Esophagus (tissue), 2 donors: ENCODE measurements around the gene PUM1. TPM values are rescaled to one million over a fixed set of nuclear protein-coding genes. Genes with fewer than 3 reads are reported as not detected.

Experiments used
- H3K27ac ChIP-seq, 2 donors: one replicate each; pipeline ENCODE4 v1.5.1; 2013; ENCODE audit warnings: low read depth in 2 of 2, mild to moderate bottlenecking in 2 of 2, inconsistent platforms in 1 of 2, low read length in 1 of 2, moderate library complexity in 1 of 2
- H3K27me3 ChIP-seq, 2 donors: one replicate each; pipeline ENCODE4 v1.6.1; 2013; ENCODE audit warnings: low read length in 2 of 2, control low read depth in 1 of 2, mild to moderate bottlenecking in 1 of 2; ENCODE audit not compliant: insufficient read depth in 2 of 2, control insufficient read depth in 1 of 2
- H3K36me3 ChIP-seq, 2 donors: one replicate each; pipeline ENCODE4 v1.6.1; 2013; ENCODE audit warnings: low read length in 1 of 2; ENCODE audit not compliant: control insufficient read depth in 2 of 2, insufficient read depth in 2 of 2
- H3K4me1 ChIP-seq, 2 donors: one replicate each; pipeline ENCODE4 v1.6.1; 2013; ENCODE audit warnings: low read length in 1 of 2; ENCODE audit not compliant: control insufficient read depth in 2 of 2, insufficient read depth in 2 of 2
- H3K4me3 ChIP-seq, 2 donors: one replicate each; pipeline ENCODE4 v1.5.1; 2013; ENCODE audit warnings: low read length in 2 of 2, mild to moderate bottlenecking in 2 of 2, low read depth in 1 of 2, moderate library complexity in 1 of 2
- H3K9me3 ChIP-seq, 2 donors: one replicate each; pipeline ENCODE4 v1.6.1; 2013; ENCODE audit warnings: mild to moderate bottlenecking in 2 of 2, low read depth in 1 of 2, low read length in 1 of 2, moderate library complexity in 1 of 2; ENCODE audit not compliant: control insufficient read depth in 2 of 2, insufficient read depth in 1 of 2
- whole genome bisulfite sequencing, 2 donors: extraction: QIAGEN DNeasy Blood & Tissue Kit; methylation state at CpG; one replicate each; pipeline ENCODE4 v1.1.7; 2013; 5-methylcytosine and 5-hydroxymethylcytosine counted together
- polyA plus RNA-seq, 2 donors: library from polyadenylated mRNA; stranded (reverse); fragments of 200-250 nt; gene quantifications; one replicate each; pipeline ENCODE4 v1.2.3, GENCODE V29; 2013
- donor health status: healthy with polysubstance abuse.
- donor health status: Bipolar disorder and iron deficiency.

The PUM1 gene
- polyA plus RNA-seq, 2 donors = 15.7 to 16.4 TPM

DNA sequence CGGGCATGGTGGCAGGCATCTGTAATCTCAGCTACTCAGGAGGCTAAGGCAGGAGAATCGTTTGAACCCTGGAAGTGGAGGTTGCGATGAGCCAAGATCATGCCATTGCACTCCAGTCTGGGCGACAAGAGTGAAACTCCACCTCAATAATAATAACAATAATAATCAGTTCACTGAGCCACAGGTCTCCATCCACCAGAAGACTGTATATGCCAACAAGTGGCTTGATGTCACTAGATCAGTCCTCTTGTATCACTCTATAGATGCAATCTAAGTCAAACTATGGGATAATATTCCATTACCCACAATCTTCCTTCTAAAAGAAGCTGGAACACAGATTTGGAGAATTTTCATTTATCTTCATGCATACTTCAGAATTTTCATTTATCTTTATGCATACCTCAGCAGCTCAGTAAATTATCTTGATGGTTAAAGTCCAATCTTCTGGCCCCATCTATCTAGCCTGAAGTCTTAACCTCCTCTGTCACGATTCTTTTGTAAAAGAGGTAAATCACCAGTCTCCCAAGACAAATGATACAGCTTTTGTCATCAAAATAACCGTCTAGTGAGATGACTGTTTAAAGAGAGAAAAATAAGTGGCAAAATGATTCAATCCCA lies 61.8 kb downstream of the PUM1 start:
- Histone ChIP-seq H3K4me3 (no peak overlapping the region), H3K9me3 (no peaks in the 10 kb centered on the region), H3K27me3 (no peaks in the 10 kb centered on the region), H3K4me1 (peaks cover 0 to 2% of the 10 kb centered on the region in 2 donors), H3K27ac (no peak overlapping the region), H3K36me3 (peaks cover 2 to 3% of the 10 kb centered on the region in 2 donors)
- WGBS, 2 donors = 82 to 88% methylated on average over 6 of the region's 6 CpGs

DNA sequence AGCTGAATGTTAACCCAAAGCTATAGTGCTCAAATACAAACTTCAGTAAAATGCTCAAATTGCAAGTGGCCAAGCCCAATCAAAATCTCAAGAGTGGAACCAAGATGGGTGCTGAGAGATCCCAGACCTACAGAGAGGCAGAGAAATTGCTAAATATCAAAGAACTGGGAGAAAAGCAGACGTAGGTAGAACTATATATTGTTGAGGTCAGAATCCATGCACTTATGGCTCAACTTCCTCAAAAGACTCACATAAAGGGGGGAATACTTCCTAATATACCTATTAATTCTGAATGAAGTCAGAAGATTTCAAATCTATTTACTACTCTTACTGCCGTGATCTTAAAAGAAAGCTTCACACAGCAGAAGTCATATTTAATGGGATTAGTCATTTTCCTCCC lies 65.2 kb downstream of the PUM1 start:
- Histone ChIP-seq H3K4me3 (no peak overlapping the region), H3K9me3 (no peaks in the 10 kb centered on the region), H3K27ac (no peak overlapping the region), H3K4me1 (no peaks in the 10 kb centered on the region), H3K36me3 (peaks cover 0 to 3% of the 10 kb centered on the region in 2 donors), H3K27me3 (no peaks in the 10 kb centered on the region)
- WGBS, 2 donors = 89 to 91% methylated on average over 2 of the region's 2 CpGs

GRCh38 chr1:30998887-30999286 lies 66.6 kb downstream of the PUM1 start:
- Histone ChIP-seq H3K4me3 (no peak overlapping the region), H3K36me3 (no peaks in the 10 kb centered on the region)

DNA sequence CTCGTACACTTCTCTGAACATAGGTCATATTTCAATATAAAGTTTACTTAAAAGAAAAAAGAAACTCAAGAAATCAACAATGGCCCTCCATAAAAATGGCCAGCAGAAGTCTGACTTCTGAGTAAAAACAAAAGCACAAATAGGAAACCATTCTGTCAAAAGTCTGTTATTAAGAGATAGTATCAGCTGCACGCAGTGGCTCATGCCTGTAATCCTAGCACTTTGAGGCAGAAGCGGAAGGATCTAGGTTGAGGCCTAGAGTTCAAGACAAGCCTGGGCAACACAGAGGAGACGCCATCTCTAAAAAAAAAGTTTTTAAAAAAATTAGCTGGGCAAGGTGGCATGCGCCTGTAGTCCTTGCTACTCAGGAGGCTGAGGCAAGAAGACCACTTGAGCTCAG lies 67.3 kb downstream of the PUM1 start:
- H3K27me3 ChIP-seq = no peaks in the 10 kb centered on the region
- no peaks in the 10 kb centered on the region for H3K4me1 ChIP-seq
- no peak overlapping the region for H3K4me3 ChIP-seq
- H3K9me3 ChIP-seq = no peaks in the 10 kb centered on the region
- H3K27ac ChIP-seq = no peak overlapping the region
- H3K36me3 ChIP-seq = no peaks in the 10 kb centered on the region
- WGBS, 2 donors = 94 to 95% methylated on average over 5 of the region's 5 CpGs

More at GRCh38 chr1:30998887-30999286, 66.6 kb downstream of the PUM1 start:
- Histone ChIP-seq H3K27me3 (no peaks in the 10 kb centered on the region), H3K9me3 (no peaks in the 10 kb centered on the region), H3K4me1 (no peaks in the 10 kb centered on the region), H3K27ac (no peak overlapping the region)
- WGBS, 2 donors = 91 to 100% methylated on average over 1 of the region's 1 CpG

GRCh38 chr1:30997463-30998057 lies 68.0 kb downstream of the PUM1 start:
- H3K36me3 ChIP-seq = no peaks in the 10 kb centered on the region

DNA sequence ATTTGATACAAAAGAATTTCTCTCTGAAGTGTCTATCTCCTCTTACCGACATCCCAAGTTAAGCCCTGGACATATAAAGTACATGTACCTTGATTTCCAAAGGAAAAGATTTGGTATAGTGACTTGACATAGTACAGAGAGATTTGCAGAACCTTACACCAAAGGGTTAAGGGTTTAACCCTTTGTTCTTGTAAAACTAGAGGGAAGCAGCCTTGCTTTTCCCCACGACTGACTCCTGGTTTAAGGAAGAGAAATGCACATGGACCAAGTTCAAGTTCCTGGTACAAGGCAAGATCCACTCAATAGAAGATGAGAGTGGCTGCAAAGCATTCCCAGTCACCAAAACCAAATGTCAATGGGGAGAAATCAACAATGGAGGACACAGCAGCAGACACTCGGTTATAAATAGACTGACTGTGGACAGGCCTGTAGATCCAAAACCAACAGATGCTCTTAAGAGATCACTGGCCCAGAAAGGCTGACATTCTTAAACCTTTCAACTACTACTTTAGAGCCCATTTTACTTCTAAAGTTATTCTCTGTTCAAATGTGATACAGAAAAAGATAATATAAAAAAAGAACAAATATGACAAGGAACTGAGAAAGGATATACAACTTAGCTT lies 69.4 kb downstream of the PUM1 start:
- H3K4me3 ChIP-seq = no peak overlapping the region
- H3K27ac ChIP-seq = no peak overlapping the region
- H3K9me3 ChIP-seq = no peaks in the 10 kb centered on the region
- H3K27me3 ChIP-seq = no peaks in the 10 kb centered on the region
- peaks cover 0 to 7% of the 10 kb centered on the region in 2 donors for H3K36me3 ChIP-seq
- peaks cover 0 to 5% of the 10 kb centered on the region in 2 donors for H3K4me1 ChIP-seq
- WGBS, 2 donors = 67 to 71% methylated on average over 3 of the region's 3 CpGs

More at GRCh38 chr1:30997463-30998057, 68.0 kb downstream of the PUM1 start:
- WGBS, 2 donors = 95 to 96% methylated on average over 9 of the region's 9 CpGs
- H3K27me3 ChIP-seq = no peaks in the 10 kb centered on the region
- no peak overlapping the region for H3K4me3 ChIP-seq
- no peak overlapping the region for H3K27ac ChIP-seq
- H3K9me3 ChIP-seq = no peaks in the 10 kb centered on the region
- no peaks in the 10 kb centered on the region for H3K4me1 ChIP-seq

DNA sequence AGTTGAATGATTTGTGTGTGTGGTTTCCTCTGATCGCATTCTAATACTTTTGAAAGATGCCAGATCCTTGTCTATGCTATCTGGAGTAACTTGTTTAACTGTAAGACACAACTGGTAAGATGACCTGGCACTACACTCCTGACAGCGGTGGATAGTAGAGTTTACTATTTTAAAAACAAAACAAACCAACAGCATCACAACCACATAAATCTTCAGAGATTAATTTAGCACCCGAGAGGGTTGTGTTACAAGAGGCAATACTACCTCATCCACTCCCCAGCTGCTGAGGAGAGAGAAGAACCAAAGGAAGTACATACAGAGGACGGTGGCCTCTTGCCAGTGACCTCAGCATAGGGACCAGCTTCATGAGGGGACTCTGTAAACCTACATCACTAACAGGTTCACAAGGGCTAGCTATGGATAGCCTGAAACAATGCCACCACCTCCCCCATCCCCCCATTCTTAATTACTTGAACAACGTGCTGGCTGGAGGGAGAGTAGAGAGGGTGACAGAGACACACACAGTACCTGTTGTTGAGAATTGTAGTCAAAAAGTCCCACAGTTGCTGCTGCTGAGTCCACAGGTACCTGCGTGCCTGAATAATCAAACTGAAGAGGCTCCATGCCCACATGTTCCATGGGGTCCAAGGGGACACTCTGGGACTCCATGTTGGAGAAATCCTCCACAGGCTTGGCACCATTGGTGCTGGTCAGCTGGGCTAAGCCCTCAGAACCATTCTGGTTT lies 73.5 kb downstream of the PUM1 start:
- H3K27me3 ChIP-seq = no peaks in the 10 kb centered on the region
- WGBS, 2 donors = 69 to 74% methylated on average over 6 of the region's 6 CpGs
- peaks cover 0 to 7% of the 10 kb centered on the region in 2 donors for H3K4me1 ChIP-seq
- H3K4me3 ChIP-seq = no peak overlapping the region
- H3K36me3 ChIP-seq = peaks cover 0 to 10% of the 10 kb centered on the region in 2 donors
- no peaks in the 10 kb centered on the region for H3K9me3 ChIP-seq
- no peak overlapping the region for H3K27ac ChIP-seq

- H3K27ac ChIP-seq = no peak overlapping the region
- no peak overlapping the region for H3K4me3 ChIP-seq
- no peaks in the 10 kb centered on the region for H3K27me3 ChIP-seq
- peaks cover 0 to 7% of the 10 kb centered on the region in 2 donors for H3K4me1 ChIP-seq
- no peaks in the 10 kb centered on the region for H3K9me3 ChIP-seq
- H3K36me3 ChIP-seq = peaks cover 0 to 10% of the 10 kb centered on the region in 2 donors
- WGBS, 2 donors = 89 to 93% methylated on average over 3 of the region's 3 CpGs
Observed at GRCh38 chr1:30990591-30990990, 74.9 kb downstream of the PUM1 start.

DNA sequence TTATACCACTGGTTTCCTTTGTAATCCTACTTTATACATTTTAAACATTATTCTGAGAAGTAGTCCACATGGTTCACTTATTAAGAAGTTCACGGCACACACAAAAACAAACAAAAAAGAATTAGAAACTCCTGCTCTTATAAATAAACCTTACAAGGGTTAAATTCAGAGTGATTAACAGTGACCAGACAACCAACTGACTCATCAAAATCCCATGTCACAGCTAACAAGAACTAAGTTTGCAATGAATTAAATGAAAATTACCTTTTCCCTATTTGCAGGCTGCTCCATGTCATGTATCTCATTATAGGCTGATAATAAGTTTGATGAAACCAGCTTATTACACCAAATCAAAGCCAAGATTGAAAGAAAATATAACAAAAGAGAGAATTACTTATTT lies 77.5 kb downstream of the PUM1 start:
- Histone ChIP-seq H3K9me3 (no peaks in the 10 kb centered on the region), H3K27ac (no peak overlapping the region), H3K36me3 (peaks cover 0 to 10% of the 10 kb centered on the region in 2 donors), H3K27me3 (no peaks in the 10 kb centered on the region), H3K4me3 (no peak overlapping the region), H3K4me1 (peaks cover 0 to 7% of the 10 kb centered on the region in 2 donors)
- WGBS, 2 donors = 69 to 83% methylated on average over 1 of the region's 1 CpG
